GM19324 (cell line): ENCODE measurements around the gene TTLL6.
"Not testable (repeated sequence)": the region's sequence is repeated elsewhere in the genome, so short reads cannot be mapped to it uniquely, and the experiment has no call there.

ENCODE experiments used
- ATAC-seq: cut with Tn5 transposase; IDR thresholded peaks from one replicate; pipeline ENCODE4 v1.9.1; 2021; ENCODE audit warnings: mild to moderate bottlenecking, moderate library complexity; ENCODE audit not compliant: unreplicated experiment, low FRiP score

Gene TTLL6

DNA sequence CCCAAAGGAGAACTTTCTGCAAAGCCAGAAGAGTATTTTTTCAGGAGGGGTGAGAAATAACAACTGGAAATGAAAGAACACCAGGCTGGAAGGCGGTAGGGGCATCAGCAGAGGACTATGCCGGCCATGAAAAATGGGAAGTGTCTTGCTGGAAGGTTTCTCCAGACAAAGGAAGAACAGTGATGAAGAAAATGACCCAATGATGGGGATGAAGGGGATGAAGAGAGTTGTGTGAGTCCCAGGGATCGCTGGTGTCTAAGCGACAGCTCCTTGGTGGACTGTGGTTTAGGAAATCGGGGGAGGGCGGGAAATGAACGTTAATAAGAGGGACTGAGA, 623 bp downstream of the TTLL6 start:
- ATAC-seq: no peak

DNA sequence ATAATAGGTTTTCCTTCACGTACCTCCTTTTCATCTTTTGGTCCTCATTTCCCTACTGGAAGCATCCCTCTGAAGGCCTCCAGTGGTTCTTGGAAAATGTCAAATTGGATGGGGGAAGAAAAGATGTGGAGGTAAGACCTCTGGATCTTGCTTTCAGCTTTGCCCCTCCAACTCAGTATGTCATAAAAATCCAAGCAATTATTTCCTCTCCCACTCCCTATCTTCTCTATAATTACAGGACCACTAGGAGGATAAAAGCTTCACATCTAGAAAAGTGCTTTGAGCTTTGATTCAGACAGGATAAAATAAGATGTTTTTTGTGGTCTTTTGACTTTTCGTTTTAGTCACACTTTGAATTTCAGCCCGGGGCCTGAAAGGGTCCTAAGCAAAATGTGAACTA, 1.7 kb downstream of the TTLL6 start:
- ATAC-seq: no peak

DNA sequence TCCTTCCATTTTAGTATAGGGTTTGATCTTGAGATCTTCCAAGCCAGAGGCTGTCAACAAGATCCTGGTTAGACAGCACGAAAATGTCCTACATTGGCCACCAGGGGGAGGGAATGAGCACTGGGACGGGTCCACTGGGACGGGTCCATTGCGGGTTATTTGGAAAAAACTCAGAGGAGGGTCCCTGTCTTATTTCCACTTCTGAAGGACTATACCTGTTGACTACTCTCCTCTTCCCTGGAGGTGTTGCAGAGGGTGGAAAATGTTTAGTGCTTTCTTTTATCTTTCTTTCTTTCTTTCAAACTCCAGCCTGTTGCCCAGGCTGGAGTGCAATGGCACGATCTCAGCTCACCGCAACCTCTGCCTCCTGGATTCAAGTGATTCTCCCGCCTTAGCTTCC, 2.5 kb downstream of the TTLL6 start:
- no peak for ATAC-seq

DNA sequence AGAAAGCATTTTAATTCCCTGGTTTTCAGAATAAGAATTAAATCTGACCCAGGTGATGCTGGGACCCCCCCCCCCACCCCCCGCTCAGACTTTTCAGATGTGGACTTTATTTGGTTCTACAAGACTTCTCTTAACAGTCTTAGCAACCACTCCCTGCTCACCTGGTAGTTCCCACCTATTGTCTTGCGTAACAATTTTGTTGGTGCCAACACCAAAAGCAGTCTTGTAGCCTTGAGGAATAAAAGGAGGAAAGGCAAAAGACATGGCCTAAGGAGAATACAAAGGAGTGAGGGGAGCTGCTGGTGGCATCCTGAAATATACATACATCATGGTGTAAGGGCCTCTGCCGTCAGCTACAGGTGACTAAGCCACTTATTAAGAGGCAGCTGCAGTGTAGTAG, 5.0 kb downstream of the TTLL6 start:
- no peak for ATAC-seq

DNA sequence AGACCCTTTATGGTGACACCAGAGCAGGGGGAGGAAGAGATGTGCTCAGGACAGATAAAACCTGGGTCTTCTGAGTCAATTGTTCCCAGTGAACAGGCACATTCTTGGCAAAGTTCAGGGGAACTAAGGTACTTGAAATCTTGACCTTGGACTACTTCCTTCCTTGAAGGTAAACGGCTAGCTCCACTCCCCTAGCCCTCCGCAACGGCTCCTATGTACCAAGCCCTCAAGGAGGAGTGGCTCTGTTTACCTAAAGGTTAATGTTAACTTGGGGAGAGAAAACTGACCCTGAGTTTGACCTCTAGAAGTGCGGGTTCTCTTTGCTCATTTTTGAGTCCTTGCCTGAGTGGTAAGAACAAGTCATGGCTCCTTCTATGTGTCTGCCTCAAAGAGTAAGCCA, 7.8 kb downstream of the TTLL6 start:
- no peak for ATAC-seq

DNA sequence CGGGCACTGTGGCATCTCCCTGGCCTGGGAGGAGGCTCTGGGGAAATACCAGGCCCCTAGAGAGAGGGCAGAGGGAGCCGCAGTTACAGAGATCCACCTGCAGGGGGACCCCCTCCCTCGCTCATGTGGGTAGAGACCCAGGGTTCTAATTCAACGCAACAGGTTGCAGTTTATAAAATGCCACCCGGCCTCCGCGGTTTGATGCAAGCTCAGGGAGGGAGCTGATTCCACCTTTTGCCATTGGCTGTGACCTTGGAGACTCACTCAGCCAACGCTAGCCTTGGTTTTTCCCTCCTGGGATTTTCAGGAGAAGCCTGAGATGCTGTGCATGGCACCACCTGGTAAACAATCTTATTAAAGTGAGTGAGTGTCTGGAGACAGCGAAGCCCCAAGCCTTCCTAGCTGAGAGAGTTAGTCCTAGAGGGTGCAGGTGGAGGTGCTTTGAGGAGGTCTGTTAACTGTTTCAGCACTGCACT, 12.1 kb downstream of the TTLL6 start:
- no peak for ATAC-seq

DNA sequence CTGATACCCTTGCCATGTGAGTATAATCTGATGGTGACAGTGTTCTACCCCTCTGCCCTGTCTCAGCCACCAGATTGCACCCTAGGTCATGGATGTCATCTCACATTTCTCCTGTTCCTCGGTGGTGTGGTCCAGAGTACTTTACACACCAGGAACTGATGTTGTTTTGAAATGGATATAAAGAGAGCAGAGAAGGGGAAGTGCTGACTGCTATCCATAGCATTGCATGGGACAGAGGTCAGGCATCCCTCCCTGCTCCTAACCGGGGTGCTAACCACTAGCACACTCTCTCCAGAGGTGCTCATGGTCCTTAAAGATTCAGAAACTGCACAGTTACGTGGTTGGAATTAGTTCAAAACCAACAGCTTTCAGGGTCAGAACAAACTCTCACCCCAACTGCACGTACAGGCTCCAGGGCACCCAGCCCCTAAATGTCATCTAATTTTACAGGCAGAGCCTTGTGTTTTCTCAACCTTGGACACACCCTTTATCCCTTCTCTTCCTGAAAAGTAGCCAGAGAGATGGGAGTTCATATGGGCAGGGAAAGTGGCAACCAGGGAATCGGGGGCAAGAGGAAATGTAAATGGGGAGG, 16.3 kb downstream of the TTLL6 start:
- ATAC-seq: no peak

DNA sequence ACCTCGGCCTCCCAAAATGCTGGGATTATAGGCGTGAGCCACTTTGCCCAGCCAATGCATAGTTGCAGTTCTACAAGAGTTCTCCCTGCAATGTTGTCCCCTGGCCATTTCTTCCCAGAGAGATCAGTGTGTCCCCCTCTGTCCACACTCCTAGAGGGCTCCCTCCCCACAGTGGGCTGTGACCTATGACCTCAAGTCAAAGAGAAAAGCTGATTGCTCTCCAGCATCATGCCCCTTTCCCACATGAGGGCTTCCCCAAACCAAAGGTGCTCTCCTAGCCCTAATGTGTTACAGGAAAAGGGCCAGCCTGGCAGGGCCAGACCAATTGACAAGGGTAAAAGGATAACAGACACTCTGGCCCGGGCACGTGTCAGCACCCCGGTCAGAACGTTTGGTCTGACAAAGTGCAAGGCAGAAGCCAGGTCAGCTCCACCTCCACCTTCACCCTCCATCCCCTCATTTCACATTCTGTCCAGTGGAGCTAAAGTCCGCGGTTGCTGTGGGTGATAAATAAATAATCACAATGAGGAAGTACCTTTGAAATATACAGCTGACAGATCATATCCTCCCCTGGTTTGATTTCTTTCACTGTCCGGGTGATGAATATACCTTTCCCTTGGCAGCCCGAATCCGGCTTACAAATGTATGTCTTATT, 17.8 kb downstream of the TTLL6 start:
- ATAC-seq: no peak

DNA sequence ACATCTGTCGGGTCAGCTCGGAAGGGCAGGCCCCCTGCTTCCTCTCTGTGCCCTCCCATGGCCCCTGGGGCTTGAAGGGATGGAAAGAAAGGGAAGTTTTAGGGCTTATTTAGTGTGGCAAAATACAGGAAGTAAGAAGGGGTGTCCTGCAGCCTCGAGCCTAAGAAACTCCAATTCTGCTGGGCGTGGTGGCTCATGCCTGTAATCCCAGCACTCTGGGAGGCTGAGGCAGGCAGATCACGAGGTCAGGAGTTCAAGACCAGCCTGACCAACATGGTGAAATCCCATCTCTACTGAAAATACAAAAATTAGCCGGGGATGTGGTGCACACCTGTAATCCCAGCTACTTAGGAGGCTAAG, 20.9 kb downstream of the TTLL6 start:
- not testable (repeated sequence) for ATAC-seq

GRCh38 chr17:48795444-48796162, 21.4 kb downstream of the TTLL6 start:
- ATAC-seq: no peak

DNA sequence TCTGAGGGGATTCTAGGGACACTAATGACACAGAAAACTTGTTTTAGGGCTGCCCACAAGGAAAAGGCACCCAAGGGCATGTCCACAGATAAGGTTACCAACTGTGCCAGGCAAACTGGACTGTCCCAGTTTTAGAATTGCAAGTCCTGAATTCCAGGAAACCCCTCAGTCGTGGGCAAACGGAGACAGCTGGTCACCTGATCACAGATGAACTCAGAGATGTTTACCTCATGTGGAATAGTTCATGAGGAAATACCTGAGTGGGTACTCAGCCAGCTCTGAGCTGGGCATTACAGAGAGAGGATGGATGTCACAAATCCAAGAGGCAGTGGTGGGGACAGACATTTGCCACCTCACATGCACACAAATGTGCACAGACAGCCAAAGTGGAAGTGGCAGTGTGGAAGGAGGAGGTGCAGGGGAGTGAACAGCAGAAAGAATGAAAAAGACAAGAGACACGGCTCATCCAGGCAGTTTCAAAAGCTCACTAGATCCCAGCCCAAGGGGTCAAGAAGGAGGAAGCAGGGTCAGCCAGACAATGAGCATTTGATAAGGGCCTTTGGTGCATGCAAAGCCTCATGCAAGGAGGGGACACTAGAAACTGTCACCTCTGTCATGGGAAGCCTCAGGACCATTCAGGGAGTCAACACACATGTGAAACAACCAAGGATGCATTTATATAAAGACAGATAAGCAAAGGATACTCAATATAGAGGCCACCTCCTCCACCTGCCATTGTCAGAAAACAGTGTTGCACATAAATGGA, 24.8 kb downstream of the TTLL6 start:
- no peak for ATAC-seq

DNA sequence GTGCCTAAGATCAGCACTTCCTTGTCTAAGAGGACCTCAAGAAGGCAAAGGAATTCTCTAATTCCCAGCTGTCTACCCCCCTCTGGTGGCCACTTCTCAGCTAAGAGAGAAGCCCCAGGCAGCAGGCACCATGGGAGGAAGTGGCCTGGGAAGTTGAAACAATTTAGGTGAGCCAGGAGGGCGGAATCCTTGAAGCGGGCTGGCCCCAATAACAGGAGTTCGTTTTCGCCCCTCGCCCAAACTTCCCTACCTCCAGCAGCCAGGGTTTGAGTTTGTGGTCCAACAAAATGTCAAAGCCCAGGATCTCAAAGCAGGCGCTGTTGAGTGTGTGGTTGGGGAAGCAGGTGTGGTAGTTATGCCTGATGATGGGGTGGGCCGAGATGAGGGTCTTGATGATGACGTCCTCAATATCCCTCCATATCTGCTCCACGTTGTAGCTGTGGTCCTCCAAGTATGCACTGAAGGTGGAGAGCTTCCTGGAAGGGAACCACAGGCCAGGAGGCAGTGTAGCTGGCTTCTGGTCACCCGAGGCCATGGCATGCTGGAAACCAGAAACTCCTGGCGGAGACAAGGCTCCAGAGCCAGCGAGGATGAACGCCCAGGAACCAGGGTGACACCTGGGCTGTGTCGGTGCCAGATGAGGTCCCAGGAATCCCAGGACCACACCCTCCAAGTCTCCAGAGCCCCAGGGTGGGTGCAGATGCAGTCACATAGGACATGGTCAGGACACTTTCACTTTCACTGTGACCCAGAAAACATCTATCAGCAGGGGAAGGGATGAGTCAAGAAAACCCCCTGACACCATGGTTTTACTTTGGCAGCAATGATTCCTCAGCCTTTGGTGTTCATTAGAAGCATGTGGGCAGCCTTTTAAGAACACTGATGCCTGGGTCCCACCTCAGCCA, 25.6 kb downstream of the TTLL6 start:
- no peak for ATAC-seq

GRCh38 chr17:48790607-48791127, 26.4 kb downstream of the TTLL6 start:
- ATAC-seq: no peak

GRCh38 chr17:48787828-48788227, 29.2 kb downstream of the TTLL6 start:
- ATAC-seq: no peak

DNA sequence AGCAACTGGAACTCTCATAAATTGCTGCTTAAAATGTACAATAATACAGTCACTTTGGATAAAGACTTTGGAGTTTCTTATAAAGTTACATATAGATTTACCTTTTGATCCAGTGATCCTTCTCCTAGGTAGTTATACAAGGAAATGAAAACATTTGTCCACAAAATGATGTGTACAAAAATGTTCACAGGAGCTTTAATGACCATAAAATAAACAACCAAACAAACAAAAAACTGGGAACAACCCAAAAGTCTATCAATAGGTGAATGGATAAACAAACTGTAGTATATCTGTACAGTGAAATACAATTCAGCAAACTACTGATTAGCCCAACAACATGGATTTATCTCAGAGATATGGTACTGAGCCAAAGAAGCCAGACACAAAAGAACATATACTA, 37.6 kb downstream of the TTLL6 start:
- ATAC-seq: no peak

GRCh38 chr17:48776602-48777001, 40.4 kb downstream of the TTLL6 start:
- no peak for ATAC-seq

DNA sequence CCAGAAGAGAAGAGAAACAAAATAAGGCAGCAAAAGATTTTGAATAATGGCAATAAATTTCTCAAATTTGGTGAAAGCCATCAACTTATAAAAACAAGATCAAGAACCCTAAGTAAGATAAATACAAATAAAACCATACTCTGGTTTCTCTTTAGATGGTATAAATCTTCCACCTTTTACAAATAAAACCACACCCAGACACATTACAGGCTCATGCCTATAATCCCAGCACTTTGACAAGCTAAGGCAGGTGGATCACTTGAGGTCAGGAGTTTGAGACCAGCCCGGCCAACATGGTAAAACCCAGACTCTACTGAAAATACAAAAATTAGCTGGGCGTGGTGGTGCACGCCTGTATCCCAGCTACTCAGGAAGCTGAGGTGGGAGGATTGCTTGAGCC, 43.8 kb downstream of the TTLL6 start:
- no peak for ATAC-seq

GRCh38 chr17:48770954-48771353, 46.1 kb downstream of the TTLL6 start:
- no peak for ATAC-seq

DNA sequence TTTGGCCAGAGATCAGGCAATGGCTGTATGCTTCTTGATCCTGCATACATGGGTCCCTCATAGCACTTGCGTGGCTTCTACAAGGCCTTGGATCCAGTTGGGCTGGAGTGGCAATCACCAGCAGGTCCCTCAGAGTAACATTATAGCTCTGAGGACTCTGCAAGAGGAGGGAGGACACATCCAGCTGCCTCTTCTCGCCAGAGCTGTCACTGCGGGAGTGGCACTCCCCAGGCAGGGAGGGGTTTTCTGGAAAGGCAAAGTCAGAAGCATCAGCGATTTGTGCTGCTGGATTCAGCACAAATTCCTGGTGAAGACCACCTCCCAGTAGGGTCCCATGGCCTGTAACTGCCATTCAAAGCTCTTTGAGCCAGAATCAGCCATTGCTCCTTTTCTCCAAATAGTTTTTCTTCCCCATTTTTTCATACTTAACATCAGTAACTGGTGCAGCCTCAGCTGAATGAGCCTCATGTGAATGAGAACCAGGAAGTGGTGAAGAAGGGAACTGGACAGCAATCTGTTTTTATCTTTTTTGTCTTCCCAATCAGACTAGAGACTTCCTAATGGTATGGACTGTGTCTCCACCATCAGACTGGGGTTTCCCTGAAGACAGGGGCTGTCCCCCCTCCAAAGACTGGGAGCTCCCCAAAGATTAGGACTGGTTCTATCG, 47.9 kb downstream of the TTLL6 start:
- ATAC-seq: no peak
